Stimulated activated naive CD4-positive, alpha-beta T cell treated with Interleukin-2 at 50 U/mL for 16 hours (primary cell): ENCODE data around the gene UGT8.
"Not testable (repeated sequence)": the region's sequence is repeated elsewhere in the genome, so short reads cannot be mapped to it uniquely, and the experiment has no call there.

ENCODE experiments used
- DNase-seq: peaks from one replicate; lab custom pipeline; 2025; lab: John Stamatoyannopoulos, UW

Gene UGT8

DNA sequence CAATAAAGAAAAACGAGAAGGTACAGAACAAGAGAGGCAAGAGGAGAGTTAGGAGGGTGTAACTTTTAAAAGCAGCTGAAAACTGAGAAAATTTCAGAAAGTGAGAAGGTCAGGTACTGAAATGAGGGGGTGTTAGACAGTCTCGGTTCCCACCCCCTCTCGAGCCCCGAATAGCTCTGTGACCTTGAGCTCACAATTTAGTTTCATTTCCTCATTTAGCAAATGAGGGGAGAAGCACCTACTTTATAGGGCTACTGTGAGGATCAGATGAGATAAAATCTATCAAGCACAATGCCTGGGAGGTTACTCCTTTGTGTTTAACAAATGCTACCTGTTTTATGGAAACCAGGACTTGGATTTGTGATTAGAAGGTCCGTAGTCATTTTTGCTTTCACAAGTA is 4.9 kb downstream of the UGT8 start:
- no peak for DNase-seq

DNA sequence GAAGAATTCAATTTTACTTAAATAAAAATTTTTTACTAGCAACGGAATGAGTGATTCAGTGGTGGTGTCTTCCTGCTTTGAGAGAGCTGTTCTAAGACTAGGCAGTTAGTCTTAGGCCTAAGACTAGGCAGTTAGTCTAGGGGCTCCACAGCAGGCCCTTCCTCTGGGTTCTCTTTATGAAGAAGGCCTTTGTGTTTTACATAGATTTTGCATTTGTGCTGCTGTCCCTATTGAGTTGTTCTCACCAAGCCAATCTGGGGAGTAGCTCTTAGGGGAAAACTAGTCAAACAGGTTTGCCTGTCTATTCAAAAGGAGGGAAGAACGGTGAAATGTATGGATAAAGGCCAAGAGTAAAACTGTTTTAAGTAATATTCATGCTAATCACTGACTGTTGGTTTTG is 7.6 kb downstream of the UGT8 start:
- DNase-seq, result no peak

DNA sequence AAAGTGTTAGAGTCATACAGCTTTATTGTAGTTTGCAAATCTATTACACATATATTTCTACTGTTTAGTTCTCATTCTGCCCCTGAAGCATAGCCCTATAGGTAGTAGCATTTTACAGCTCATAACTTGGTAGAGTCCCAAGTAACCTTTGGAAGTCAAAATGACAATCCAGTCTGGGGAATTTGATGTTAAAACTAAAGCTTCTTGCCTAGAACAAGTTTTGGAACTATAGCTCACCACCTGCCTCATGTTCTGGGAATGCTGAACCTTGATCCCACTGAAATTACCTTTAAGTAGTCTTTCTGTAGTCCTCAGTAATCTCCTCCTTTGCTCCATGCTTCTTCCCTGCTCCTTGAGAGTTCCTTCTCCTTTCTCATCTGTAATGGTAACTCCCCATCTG is 8.4 kb downstream of the UGT8 start:
- DNase-seq, result no peak

DNA sequence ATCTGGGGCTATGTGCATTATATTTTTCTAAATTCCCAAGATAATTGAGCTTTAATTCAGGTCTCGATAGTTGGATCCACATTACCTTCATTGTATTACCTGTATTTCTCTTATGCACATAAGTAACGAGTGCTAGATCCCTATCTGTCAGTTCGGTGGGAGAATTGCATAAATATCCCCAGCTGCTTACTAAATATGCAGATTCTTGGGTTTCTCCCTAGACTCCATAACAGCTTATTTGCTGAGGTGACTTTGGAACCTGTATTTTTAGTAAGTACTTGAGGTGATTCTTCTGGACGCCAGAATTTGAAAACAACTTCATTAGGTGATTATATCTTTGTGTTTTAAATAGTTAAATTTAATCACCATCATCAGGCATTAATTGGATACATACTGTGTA is 15.0 kb downstream of the UGT8 start:
- no peak for DNase-seq

DNA sequence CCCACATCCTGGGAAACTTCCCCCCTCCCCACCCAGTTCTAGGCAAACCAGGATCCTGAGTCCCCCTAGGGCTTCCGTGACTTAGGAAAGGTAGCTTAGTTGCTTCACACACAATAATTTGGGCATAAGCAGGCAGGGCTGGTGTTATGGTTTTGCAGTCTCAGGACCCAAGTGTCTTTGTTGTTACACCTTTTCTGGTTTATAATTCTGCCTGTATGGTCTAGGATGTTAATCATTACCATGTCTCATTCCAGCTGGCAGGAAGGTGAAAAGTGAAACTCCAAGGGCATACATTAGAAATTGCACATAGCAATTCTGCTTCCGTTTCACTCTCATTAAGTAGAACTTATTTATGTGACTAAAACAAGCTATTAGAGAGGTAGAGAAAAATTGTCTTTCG is 16.8 kb downstream of the UGT8 start:
- no peak for DNase-seq

DNA sequence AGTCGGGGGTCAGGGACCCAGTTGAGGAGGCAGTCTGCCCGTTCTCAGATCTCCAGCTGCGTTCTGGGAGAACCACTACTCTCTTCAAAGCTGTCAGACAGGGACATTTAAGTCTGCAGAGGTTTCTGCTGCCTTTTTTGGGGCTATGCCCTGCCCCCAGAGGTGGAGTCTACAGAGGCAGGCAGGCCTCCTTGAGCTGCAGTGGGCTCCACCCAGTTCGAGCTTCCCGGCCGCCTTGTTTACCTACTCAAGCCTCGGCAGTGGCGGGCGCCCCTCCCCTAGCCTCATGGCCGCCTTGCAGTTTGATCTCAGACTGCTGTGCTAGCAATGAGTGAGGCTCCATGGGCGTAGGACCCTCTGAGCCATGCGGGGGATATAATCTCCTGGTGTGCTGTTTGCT is 17.4 kb downstream of the UGT8 start:
- DNase-seq, result not testable (repeated sequence)

DNA sequence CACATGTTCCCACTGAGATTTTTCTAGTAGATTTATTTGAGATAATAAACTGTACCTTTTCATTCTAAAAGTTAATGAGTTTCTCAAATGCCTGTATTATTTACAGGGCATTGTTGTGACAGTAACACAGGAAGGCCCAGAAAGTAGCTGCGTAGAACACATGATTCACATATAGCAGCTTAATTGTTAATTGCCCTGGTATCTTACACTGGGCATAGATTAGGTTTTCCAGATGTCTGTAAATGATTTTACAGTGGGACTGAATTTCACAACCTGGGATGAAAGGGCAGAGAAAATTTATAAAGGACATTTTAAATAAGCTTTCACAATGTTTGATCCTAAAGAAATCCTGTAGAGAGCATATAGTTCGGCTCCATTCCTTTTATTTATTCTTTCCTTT is 27.6 kb downstream of the UGT8 start:
- DNase-seq, result no peak

DNA sequence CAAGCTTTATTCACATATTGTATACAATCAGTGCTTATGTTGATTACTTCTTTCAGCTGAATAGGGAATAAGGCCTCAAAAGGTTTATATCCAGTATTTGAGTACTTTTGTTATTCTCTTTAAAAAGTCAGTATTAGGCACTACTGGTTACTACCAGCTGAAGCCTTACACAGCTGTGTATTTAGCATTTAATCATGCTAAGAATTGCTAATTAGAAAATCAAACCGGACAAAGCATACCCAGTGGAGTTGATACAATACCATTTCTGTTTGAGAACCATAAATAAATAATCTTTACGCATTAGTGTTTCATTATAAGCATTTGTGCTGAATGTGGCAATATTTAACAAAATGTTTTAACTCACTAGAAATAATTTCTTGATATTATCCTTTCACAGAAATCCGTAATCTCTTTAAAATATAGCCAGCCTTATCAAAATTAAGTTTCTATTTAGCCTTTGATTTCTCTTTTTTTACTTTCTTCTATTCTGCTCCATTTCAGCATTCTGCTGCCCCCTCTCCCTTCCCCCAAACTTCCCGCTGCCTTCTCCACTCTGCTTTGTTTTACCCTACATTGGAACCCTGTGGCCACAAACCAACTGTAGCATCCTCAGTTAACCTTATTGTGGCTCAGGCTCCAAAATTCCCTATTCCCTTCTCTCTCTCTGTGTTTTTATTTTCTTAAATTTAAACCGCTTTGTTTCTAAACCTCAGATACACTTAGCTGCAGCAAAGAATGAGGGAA is 37.8 kb downstream of the UGT8 start:
- DNase-seq, result no peak

DNA sequence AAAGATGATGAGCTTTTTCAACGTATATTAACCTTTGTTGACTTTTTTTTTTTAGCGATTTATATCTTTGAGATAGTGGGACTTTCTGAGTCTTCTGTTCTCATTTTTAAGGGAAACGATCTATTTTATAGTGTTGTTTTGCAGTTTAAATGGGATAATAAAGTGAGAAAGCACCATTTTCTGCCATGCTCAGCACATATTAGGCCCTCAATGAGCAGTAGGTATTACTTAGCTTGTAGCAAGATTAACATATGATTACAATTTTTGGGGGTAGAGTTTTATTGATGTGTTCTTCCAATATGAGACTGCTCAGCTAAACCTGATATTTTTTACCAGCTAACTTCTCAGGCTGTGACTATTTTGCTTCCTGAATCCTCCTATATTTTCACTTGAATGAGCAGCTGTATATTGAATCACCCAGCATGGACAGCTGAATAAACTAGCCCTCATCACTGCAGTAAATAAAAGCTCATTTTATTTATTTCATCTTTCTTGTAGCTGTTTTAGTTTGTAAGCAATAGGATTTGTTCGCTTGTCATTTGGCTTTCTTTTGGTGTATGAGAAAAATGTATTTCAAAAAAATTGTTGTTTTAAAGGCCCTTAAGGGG is 43.7 kb downstream of the UGT8 start:
- DNase-seq, result no peak

DNA sequence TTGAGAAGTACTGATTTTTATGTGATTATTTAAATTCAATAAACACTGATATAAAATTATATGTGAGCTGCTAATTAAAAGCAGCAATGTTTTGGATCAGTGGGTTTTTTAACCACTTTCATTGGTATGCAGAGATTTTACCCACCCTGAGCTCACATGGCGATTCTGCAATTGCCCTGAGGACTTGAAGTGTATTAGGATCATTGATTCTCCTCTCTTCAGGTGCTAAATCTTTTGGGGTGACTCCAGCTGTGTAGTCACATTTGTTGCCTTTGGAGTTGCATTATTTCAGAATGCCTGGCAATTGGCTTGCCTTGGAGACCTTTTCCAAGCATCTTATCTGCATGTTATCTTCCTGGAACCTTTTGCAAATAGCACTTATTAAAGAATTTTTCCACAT is 51.3 kb downstream of the UGT8 start:
- no peak for DNase-seq

DNA sequence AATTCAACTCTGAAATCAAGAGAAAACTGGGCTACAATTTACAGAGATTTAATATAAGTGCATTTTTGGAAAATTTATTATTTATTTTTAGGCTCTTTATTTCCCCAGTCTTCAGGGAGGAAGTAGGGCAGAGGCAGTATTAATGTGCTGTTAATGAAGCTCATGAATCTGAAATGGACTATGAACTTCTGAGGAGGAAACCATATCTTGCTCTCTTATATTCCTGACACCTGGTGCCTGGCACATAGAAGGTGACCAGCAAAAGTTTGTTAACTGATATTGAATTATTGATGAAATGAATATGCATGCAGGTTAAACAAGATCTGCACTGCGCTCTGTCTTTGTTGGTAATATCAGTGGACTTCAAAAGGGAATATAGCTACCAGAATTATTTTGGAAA is 55.1 kb downstream of the UGT8 start:
- DNase-seq, result no peak

DNA sequence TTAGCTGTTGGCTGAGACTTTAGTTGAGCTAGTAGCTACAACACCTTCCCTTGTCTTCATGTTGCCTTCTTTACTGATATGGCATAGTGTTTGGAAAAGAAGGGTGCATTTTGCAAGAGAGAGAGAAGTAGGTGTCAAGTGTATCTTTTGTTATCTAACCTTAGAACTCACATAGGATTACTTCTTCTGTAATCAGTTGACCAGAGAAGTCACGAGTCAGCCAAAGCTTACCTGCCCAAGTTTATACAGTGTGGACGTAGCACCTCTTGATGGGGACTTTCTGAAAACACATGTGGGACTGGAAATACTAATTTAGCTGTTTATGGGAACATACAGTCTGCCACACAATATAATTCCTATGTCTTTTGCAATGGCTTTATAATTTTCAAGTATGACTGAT is 56.0 kb downstream of the UGT8 start:
- DNase-seq, result no peak

DNA sequence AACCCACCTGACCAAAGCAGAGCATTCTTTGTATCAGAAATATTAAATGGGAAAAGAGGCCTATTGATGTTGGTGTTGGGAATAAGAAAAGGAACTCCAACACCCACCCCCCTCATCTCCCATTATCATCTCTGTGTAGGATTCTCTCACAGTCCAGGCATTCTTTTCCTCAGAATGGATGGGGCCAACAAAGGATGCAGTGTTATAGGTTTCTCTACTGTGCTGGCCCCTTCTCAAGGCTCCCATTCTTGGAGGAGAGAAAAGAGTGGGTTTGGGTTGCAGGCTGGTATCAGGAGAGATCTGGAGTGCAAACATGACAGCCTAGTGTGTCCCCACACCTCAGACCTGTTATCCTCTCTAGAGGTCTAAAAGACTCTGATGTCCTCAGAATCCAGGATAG is 59.6 kb downstream of the UGT8 start:
- no peak for DNase-seq

DNA sequence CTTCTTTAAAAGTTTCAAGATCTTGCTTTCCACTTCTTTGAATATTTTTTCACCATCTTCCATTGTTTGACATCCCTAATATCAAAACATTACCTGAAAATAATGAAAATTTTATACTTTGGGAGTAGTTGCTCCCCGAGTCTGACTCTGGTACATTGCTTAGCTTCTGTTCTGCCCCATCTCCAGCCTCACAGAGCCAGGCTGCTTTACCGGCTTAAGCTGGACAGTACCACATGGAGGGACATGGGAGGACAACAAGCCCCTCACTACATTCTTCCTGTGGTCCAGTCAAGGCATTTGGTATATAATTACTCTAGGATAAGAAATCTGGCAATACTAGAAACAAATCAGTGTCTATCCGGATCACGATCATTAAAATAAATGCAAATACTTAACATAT is 60.2 kb downstream of the UGT8 start:
- DNase-seq, result no peak

DNA sequence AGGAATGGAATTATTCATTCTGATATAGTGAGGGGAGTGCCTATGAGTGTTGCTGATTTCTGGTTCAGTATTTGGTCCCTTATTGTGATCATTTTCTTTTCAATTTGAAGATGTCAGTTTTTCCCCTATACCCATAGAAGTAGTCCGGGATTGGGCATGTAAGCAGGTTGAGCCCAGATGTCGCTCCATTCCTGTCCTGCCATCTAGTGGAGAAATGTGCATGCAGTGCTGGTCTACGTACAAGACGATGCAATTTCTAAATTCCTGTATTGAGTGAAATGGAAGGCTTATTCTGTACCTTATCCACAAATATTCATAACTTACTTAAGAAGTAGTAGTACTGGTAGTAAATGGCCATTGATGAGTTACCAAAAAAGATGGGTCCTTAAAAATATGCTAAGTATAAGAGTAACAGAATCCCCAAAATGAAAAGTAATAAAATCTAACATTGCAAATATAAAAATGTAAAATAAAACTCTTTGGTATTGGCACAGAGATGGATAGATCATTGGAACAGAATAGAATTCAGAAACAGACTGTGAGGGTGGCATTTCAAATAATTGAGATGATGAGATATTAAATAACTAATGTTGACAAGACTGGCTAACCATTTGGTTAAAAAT is 60.9 kb downstream of the UGT8 start:
- no peak for DNase-seq

DNA sequence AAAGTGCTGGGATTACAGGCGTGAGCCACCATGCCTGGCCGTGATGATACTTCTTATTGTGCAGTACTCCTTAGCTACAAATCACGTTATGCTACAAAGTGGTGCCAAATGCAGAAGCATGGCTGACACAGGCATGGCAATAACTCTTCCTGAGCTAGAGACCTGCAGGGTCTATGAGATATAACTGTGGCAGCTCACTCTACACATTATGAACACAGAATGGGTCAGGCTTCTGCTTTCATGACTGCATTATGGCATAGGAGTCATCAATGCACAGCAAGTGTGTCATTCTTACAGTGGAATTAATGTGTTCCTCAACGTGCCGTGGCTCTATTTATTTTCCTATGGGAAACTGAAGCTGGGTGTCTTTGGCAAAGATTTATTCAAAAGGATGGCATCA is 64.5 kb downstream of the UGT8 start:
- DNase-seq, result no peak

DNA sequence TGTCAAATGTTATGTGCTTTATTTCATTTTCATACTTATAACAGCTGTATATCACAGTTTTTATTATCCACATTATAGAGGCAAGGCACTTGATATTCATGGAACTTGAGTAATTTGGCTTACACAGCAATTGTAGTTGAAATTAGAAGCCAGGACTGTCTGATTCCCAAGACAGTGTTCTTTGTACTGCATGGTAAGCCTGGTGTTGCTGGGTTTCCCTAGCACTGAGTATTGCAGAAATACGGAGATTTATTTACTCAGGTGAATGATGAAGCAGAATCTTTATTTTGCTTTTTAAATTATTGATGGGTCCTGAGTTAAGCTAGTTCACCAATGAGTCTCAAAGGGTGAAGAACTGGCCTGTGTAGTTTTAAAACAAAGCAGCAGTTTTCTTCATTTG is 70.0 kb downstream of the UGT8 start:
- no peak for DNase-seq

DNA sequence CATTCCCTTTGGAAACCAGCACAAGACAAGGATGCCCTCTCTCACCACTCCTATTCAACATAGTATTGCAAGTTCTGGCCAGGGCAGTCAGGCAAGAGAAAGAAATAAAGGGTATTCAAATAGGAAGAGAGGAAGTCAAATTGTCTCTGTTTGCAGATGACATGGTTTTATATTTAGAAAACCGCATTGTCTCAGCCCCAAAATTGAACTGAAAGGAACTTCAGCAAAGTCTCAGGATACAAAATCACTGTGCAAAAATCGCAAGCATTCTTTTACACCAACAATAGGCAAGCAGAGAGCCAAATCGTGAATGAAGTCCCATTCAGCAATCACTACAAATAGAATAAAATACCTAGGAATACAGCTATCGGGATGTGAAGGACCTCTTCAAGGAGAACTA is 72.1 kb downstream of the UGT8 start:
- DNase-seq, result not testable (repeated sequence)

DNA sequence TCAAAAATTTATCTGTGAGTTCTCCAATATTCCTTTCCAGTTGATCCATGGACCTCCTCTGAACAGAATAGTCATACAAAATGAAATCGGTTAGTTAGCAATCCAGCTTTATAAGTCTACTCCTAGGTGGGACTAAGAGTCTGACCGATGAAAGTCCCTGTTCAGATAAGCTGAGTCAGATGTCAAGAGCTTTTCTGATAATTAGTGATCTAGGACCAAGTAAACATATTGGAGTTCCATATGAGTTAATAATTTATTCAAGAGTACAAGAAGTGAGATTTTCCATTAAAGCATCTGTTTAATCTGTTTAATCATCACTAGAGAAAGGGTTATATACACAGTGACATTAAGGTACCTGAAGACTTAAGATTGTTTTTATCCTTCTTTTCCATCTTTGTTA is 74.7 kb downstream of the UGT8 start:
- no peak for DNase-seq

DNA sequence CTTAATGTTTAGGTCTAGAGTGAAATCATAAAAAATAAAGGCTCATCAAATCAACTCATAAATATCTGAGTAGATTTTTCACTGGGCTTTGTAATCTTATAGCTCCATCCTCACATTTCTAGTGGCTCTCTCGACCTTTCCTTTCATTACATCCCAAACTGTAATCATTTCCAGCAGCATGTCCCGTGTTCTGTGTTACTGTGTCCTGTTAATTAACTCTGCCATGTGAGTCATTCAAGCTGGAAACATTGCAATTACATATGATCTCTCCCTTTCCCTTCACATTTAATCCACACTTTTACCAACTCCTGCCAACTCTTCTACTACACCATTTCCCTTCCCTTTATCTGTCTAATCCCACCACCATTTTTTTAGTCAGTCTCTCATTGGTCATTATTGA is 75.5 kb downstream of the UGT8 start:
- no peak for DNase-seq

DNA sequence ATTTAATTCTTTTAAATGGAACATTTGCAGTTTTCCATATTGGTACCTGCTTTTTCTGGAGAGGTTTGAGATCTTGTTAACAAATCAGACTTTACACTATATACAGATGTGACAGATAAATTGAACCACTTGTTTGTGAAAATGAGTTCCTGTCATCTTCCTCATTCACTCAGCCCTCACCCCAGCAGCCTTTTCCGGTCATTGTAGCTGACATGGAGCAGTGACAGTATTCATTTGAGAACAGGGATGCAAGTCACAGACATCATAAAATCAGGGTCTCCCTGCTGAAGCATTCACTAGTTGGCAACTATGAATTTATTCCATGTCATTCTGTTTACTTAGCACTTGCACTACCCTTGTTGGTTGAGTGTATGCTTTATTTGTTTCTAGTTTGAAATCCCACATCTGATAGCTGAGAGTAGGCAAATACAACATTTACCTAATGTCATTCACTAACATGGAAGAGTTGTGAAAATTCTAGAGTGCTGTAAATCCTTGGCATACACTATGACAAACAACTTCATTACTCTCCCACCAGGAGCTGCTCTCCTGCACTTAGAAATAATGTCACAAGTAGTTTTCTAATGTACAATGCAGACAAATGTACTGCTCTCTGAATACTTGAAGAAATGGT is 78.9 kb downstream of the UGT8 start:
- DNase-seq, result no peak

DNA sequence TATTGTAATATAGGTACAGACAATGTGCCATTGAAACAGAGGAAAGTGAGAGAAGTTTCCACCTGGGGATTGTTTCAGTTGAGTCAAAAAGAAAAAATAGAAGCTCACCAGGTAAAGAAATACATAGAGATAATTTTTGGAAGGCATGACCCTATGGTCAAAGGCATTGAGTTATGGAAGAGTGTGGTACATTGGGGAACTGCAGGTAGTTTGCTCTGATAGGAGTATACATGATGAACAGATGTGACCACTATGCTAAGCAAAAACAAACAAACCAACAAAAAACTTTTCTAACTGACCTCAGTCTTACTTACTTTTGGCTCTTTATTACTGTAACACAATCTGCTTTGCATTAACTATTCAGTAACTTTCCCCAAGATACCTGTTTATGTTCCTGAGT is 85.9 kb downstream of the UGT8 start:
- no peak for DNase-seq

DNA sequence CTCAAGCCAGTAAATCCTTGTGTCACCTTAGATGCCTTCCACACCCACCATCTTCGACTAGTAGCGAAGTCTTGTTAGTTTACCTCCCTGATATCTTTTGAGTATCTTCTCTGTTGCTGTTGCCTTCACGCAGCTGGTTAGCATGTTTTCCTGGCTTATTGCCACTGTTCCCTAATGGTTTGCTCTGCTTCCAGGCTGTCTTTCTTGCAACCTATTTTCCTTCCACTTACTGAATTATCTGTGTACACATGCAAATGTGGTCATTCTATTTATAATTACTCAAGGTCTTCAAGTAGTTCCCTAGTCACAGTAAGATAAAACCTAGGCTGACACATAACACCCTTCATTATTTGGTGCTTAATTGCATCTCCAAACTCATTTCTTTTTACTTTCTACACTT is 89.5 kb downstream of the UGT8 start:
- DNase-seq, result no peak
